ENCODE results near the gene ZNF333. TPM values are rescaled to one million over a fixed set of nuclear protein-coding genes. Genes with fewer than 3 reads are reported as not detected.

The ZNF333 gene
- polyA plus RNA-seq, 3 donors: 6.4 to 12.7 (median 11.8) TPM

- H3K27ac ChIP-seq (ENCODE audit: low read depth, low read length): no peak overlapping the region
- WGBS, 3 donors: 40 to 46% (median 42%) methylated on average over 3 of the region's 3 CpGs
These were observed 3.4 kb upstream of the ZNF333 start for GRCh38 chr19:14686411-14686810.

- WGBS, 3 donors: 84 to 91% (median 91%) methylated on average over 13 of the region's 13 CpGs
- H3K27ac ChIP-seq (ENCODE audit: low read depth, low read length): no peak overlapping the region
These were observed 4.9 kb downstream of the ZNF333 start for GRCh38 chr19:14694641-14695266.

- 94 to 97% (median 96%) methylated on average over 5 of the region's 5 CpGs for WGBS, 3 donors
- no peak overlapping the region for H3K27ac ChIP-seq (ENCODE audit: low read depth, low read length)
These were observed 5.6 kb downstream of the ZNF333 start for GRCh38 chr19:14695471-14695870.

GRCh38 chr19:14699641-14700040, 9.8 kb downstream of the ZNF333 start:
- H3K27ac ChIP-seq (ENCODE audit: low read depth, low read length): no peak overlapping the region
- WGBS, 3 donors: 83 to 92% (median 85%) methylated on average over 8 of the region's 8 CpGs

GRCh38 chr19:14700711-14701375, 11.0 kb downstream of the ZNF333 start:
- 94 to 95% (median 95%) methylated on average over 9 of the region's 9 CpGs for WGBS, 3 donors
- H3K27ac ChIP-seq (ENCODE audit: low read depth, low read length): no peak overlapping the region

- WGBS, 3 donors: 88 to 96% (median 95%) methylated on average over 6 of the region's 6 CpGs
- H3K27ac ChIP-seq (ENCODE audit: low read depth, low read length): no peak overlapping the region
These were observed 14.0 kb downstream of the ZNF333 start for GRCh38 chr19:14703833-14704232.

GRCh38 chr19:14704450-14704849, 14.6 kb downstream of the ZNF333 start:
- WGBS, 3 donors: 92 to 95% (median 94%) methylated on average over 6 of the region's 6 CpGs
- H3K27ac ChIP-seq (ENCODE audit: low read depth, low read length): no peak overlapping the region

- WGBS, 3 donors: 94 to 97% (median 97%) methylated on average over 4 of the region's 4 CpGs
- no peak overlapping the region for H3K27ac ChIP-seq (ENCODE audit: low read depth, low read length)
These were observed 26.0 kb downstream of the ZNF333 start for GRCh38 chr19:14715841-14716240.

- 93 to 98% (median 97%) methylated on average over 18 of the region's 18 CpGs for WGBS, 3 donors
- H3K27ac ChIP-seq (ENCODE audit: low read depth, low read length): no peak overlapping the region
These were observed 28.8 kb downstream of the ZNF333 start for GRCh38 chr19:14718522-14719116.

- no peak overlapping the region for H3K27ac ChIP-seq (ENCODE audit: low read depth, low read length)
- WGBS, 3 donors: 97 to 98% (median 98%) methylated on average over 3 of the region's 3 CpGs
These were observed 29.3 kb downstream of the ZNF333 start for GRCh38 chr19:14719162-14719561.

- WGBS, 3 donors: 86 to 92% (median 89%) methylated on average over 2 of the region's 2 CpGs
These were observed 32.3 kb downstream of the ZNF333 start for GRCh38 chr19:14722127-14722526.

GRCh38 chr19:14728595-14728994, 38.7 kb downstream of the ZNF333 start:
- WGBS, 3 donors: 67 to 86% (median 73%) methylated on average over 7 of the region's 7 CpGs
- no peak overlapping the region for H3K27ac ChIP-seq (ENCODE audit: low read depth, low read length)

More at GRCh38 chr19:14722127-14722526, 32.3 kb downstream of the ZNF333 start:
- no peak overlapping the region for H3K27ac ChIP-seq (ENCODE audit: low read depth, low read length)

GRCh38 chr19:14731200-14731599, 41.4 kb downstream of the ZNF333 start:
- WGBS, 3 donors: 57 to 70% (median 69%) methylated on average over 10 of the region's 10 CpGs
- no peak overlapping the region for H3K27ac ChIP-seq (ENCODE audit: low read depth, low read length)

GRCh38 chr19:14732510-14732909, 42.7 kb downstream of the ZNF333 start:
- no peak overlapping the region for H3K27ac ChIP-seq (ENCODE audit: low read depth, low read length)

- 4 to 97% (median 48%) methylated on average over 1 of the region's 1 CpG for WGBS, 3 donors
- no peak overlapping the region for H3K27ac ChIP-seq (ENCODE audit: low read depth, low read length)
These were observed 43.7 kb downstream of the ZNF333 start for GRCh38 chr19:14733574-14733973.

- 59 to 89% (median 77%) methylated on average over 5 of the region's 5 CpGs for WGBS, 3 donors
These were observed 46.1 kb downstream of the ZNF333 start for GRCh38 chr19:14735915-14736314.

GRCh38 chr19:14746886-14747285, 57.0 kb downstream of the ZNF333 start:
- H3K27ac ChIP-seq (ENCODE audit: low read depth, low read length): no peak overlapping the region
- WGBS, 3 donors: 72 to 76% (median 73%) methylated on average over 4 of the region's 4 CpGs

More at GRCh38 chr19:14735915-14736314, 46.1 kb downstream of the ZNF333 start:
- no peak overlapping the region for H3K27ac ChIP-seq (ENCODE audit: low read depth, low read length)

GRCh38 chr19:14748601-14749000, 58.8 kb downstream of the ZNF333 start:
- 58 to 77% (median 76%) methylated on average over 6 of the region's 6 CpGs for WGBS, 3 donors
- H3K27ac ChIP-seq (ENCODE audit: low read depth, low read length): no peak overlapping the region

GRCh38 chr19:14758816-14759215, 69.0 kb downstream of the ZNF333 start:
- 17 to 52% (median 37%) methylated on average over 16 of the region's 16 CpGs for WGBS, 3 donors
- H3K27ac ChIP-seq (ENCODE audit: low read depth, low read length): no peak overlapping the region

- H3K27ac ChIP-seq (ENCODE audit: low read depth, low read length): no peak overlapping the region
- WGBS, 3 donors: 67 to 79% (median 70%) methylated on average over 5 of the region's 5 CpGs
These were observed 71.8 kb downstream of the ZNF333 start for GRCh38 chr19:14761607-14762006.

All from adipose tissue (tissue), 3 donors.